GM21723 (cell line): Measurements from ENCODE around the gene MINDY4B.

Source experiments
- ATAC-seq: cut with Tn5 transposase; IDR thresholded peaks from one replicate; pipeline ENCODE4 v1.9.1; 2021; ENCODE audit warnings: mild to moderate bottlenecking, moderate library complexity; ENCODE audit not compliant: unreplicated experiment

Gene MINDY4B

GRCh38 chr3:150848864-150849263 is 56.4 kb downstream of the MINDY4B start:
- no peak for ATAC-seq

GRCh38 chr3:150847433-150847832 is 57.8 kb downstream of the MINDY4B start:
- no peak for ATAC-seq

DNA sequence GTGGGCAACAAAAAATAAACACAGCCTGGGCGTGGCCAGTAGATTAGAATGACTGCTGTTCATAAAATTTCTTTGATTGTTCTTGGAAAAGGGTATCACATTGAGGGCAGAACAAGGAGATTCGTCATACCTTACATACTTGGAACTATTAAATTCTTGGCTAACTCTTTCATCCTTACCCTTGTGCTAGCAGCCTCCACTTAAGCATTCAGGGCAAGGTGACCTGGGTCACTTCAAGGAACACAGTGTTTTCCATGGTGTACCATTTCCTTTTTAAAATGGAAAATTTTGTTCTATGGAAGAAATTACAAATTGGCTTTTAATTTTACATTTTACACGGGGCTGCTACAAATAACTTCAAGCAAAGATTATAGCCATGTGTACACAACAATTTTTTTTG is 60.8 kb downstream of the MINDY4B start:
- ATAC-seq = no peak

GRCh38 chr3:150843241-150843640 is 62.0 kb downstream of the MINDY4B start:
- no peak for ATAC-seq

GRCh38 chr3:150840802-150841515 is 64.3 kb downstream of the MINDY4B start:
- no peak for ATAC-seq

DNA sequence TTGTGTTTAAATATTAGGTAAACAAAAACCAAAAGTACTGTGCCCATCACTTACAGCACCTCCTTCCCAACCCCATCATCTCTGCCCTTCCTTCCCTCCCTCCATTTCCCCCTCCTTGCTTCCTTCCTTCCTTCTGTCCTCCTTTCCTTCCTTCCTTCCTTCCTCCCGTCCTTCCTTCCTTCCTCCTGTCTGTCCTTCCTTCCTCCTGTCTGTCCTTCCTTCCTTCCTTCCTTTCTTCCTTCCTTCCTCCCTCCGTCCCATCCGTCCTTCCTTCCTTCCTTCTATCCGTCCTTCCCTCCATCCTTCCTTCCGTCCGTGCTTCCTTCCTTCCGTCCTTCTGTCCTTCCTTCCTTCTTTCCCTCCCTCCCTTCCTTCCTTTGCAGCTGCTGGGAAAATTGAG is 74.5 kb downstream of the MINDY4B start:
- no peak for ATAC-seq

GRCh38 chr3:150830094-150830681 is 75.1 kb downstream of the MINDY4B start:
- no peak for ATAC-seq

- ATAC-seq = no peak
Observed at GRCh38 chr3:150829408-150829807, 75.8 kb downstream of the MINDY4B start.

- no peak for ATAC-seq
Observed at GRCh38 chr3:150828997-150829396, 76.2 kb downstream of the MINDY4B start.

DNA sequence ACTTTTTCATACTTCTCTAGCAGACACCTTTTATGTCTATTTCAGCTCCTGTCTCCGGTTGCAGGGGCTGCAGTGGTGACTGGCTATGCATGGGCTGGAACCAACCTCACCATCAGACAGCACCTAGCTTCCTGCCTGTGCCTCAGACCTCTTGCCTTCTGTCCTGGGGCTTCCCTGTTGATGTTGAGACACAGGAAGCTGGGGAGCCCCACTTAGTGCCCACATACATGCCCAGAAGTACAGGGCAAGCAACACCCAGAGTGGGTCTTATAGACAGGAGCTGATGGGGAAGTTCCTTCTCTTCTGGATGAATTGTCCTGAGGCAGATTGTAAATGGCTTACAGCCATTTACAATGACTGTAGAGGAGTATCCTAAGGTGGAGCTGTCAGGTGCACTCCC is 77.0 kb downstream of the MINDY4B start:
- no peak for ATAC-seq

DNA sequence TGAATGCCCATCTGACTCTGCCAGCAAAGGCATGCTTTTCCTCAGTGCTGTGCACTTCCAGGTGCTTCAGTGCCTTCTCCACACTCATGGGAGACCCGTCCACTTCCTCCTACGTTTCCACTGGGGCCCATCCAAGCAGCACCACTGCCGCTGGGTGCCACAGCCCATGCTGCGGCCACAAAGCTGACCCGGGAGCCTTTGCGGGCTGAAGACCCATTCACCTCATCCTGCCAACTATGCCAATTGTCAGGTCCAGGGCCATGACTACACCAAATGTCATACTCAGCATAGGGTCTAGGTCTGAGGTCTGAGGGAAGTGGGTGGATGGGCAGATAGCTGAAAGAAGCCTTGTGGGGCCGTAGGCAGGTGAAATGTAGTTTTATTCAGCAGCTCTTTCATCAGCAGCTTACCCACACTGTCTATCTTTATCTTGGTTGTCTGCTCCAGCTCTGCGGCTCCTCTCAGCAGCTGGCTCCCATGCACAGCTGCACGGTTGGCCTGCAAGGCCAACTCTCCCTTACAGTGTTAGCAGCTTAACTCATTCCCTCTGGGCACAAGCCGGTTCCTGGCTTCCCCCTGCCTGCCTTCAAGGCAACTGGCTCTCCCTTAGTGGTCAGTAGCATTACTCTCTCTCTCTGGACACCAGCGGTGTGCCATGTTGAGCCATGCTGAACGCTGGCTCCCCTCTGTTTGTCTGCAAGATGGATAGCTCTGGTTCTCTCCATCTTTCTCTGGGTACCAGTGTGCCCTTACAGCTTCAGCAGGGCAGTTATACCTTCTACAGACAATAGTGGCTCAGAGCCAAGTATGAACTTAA is 78.6 kb downstream of the MINDY4B start:
- no peak for ATAC-seq

- no peak for ATAC-seq
Observed at GRCh38 chr3:150825916-150826377, 79.3 kb downstream of the MINDY4B start.

GRCh38 chr3:150825192-150825915 is 79.9 kb downstream of the MINDY4B start:
- ATAC-seq = no peak

DNA sequence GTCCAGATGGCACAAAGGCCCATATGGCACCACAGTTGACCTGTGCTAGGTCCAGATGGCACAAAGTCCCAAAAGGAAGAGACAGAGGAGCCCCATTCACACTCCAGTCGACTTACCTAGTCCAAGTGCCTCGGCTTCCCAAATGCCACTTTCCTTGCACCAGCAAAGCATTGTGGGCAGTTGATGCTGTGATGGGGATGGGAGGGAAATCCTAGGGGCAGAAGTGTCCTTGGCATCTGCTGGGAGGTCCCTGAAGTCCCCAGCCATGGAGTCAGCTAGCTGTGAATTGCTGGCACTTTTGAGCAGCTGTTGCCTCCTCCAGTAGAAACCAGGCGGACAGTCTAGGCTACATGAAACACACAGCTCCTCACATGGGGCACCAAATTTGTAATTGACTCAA is 82.0 kb downstream of the MINDY4B start:
- ATAC-seq = no peak

DNA sequence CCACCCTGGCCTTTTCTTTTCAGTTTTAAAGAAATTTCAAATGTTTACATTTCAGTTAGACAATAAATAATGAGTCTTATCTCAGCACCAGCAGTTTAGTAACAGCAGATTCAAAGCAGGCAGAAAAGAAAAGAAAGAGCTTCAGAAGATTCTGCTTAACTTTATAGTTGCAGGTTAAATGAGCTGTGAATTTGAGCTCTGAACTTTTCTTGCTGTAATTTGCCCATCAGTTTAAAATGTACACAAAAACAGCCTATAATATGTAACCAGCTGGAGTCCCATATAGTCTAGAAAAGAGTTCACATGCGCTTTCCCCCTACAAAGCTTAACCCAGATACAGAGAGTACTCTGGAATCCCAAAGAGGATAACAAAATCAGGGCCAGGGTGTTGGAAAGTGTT is 82.6 kb downstream of the MINDY4B start:
- ATAC-seq = no peak
